GM12864 (cell line): ENCODE results near the gene GPSM1.

ENCODE experiments used
- DNase-seq: peaks from one replicate; pipeline ENCODE4 v3.0.0-alpha.2; 2011; ENCODE audit warnings: low read depth
- H3K4me3 ChIP-seq: 2 replicates; pipeline ENCODE4 v1.5.1; 2011; ENCODE audit warnings: mild to moderate bottlenecking, low read depth, low read length, control low read depth
- CTCF ChIP-seq: IDR thresholded peaks from 2 replicates; pipeline ENCODE4 v1.5.1; 2011; ENCODE audit warnings: low read depth, mild to moderate bottlenecking, moderate library complexity, low read length, control low read depth, inconsistent platforms; ENCODE audit errors: missing control alignments

GPSM1 gene

GRCh38 chr9:136292026-136292538 lies 35.3 kb upstream of the GPSM1 start:
- no peak for DNase-seq
- TF ChIP-seq CTCF, result no peak
- no peak overlapping the region for H3K4me3 ChIP-seq

DNA sequence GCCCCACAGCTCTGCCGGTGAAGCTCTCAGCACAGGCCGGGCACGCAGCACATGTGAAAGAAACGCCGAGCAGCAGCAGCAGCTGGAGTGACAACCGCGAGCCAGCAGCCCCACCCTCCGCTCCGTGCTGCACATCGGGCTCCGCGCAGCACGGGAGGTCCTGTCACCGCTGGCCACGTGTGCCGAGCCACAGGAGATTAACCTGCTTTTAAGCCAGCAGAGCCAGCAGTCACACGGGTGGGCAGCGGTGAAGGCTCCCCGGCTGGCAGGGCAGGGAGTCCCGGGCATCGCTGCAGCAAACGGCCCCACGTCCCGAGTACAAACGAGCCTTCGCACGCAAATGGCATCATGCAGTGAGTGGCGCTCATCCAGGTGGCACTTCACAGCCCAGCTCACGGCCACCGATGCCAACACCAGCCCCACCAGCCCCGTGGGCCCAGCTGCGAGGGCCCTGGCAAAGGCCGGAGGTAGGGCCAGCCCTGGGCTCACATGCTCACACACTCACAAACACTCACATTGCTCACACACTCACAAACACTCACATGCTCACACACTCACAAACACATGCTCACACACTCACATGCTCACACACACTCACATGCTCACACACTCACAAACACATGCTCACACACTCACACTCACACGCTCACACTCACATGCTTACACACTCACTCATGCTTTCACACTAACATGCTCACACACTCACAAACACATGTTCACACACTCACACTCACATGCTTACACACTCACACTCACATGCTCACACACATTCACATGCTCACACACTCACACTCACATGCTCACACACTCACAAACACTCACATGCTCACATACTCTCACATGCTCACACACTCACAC lies 34.5 kb upstream of the GPSM1 start:
- no peak overlapping the region for H3K4me3 ChIP-seq
- TF ChIP-seq CTCF, result no peak
- DNase-seq, result no peak

- H3K4me3 ChIP-seq, result no peak overlapping the region
- TF ChIP-seq CTCF, result no peak
- DNase-seq, result no peak
Measured at GRCh38 chr9:136293476-136294077, 33.8 kb upstream of the GPSM1 start.

DNA sequence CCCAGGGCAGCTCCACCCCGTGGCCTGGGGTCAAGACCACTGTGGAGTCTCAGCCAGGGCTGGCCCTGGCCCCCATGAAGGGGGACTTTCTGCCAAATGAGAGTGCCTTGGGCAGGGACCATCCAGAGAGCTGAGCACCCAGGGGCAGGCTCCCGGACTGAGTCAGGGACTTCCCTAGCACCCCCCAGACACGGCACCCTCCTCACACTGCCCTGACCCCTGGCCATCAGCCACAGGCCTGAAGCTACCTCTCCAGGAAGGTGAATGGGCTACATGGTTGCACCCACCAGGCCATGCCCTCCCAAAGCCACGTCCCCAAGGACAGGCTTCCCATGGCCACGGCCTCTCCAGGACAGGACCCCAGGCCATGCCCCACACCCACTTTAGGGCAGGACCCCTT lies 32.9 kb upstream of the GPSM1 start:
- no peak overlapping the region for H3K4me3 ChIP-seq

GRCh38 chr9:136295055-136295454 lies 32.3 kb upstream of the GPSM1 start:
- DNase-seq, result no peak
- no peak for TF ChIP-seq CTCF
- H3K4me3 ChIP-seq, result no peak overlapping the region

More for the DNA sequence above, 32.9 kb upstream of the GPSM1 start:
- TF ChIP-seq CTCF, result no peak
- DNase-seq, result no peak

GRCh38 chr9:136295542-136296433 lies 31.6 kb upstream of the GPSM1 start:
- no peak for TF ChIP-seq CTCF
- DNase-seq, result no peak
- no peak overlapping the region for H3K4me3 ChIP-seq
